DND-41 (cell line): ENCODE data around the gene PSMD12.

Experiments used
- ATAC-seq: fragments of 200-7000 bp; cut with Tn5 transposase; 3 replicates; pipeline ENCODE4 v1.9.1; 2021; ENCODE audit warnings: low read depth; ENCODE audit not compliant: insufficient read depth
- DNase-seq: peaks from one replicate; pipeline ENCODE4 v3.0.0-alpha.2; 2020
- H2AFZ ChIP-seq: 2 replicates; pipeline ENCODE4 v1.6.0; 2012; ENCODE audit warnings: low read depth, low read length
- H3K27ac ChIP-seq: 2 replicates; pipeline ENCODE4 v1.5.1; 2012; ENCODE audit warnings: low read length, inconsistent platforms
- H3K27me3 ChIP-seq: fragments of 200-600 bp; sonication (generic); 2 replicates; pipeline ENCODE4 v1.6.0; 2012; ENCODE audit warnings: low read length, mild to moderate bottlenecking, inconsistent platforms; ENCODE audit not compliant: insufficient read depth, poor library complexity
- H3K36me3 ChIP-seq: 2 replicates; pipeline ENCODE4 v1.5.1; 2012; ENCODE audit warnings: low read length, inconsistent platforms; ENCODE audit not compliant: insufficient read depth
- H3K4me1 ChIP-seq: 2 replicates; pipeline ENCODE4 v1.5.1; 2012; ENCODE audit warnings: mild to moderate bottlenecking, low read length; ENCODE audit not compliant: insufficient read depth
- H3K4me2 ChIP-seq: 2 replicates; pipeline ENCODE4 v1.6.0; 2012; ENCODE audit warnings: mild to moderate bottlenecking, moderate library complexity, low read length, inconsistent platforms; ENCODE audit not compliant: insufficient read depth
- H3K4me3 ChIP-seq, 2 experiments: fragments of 200-600 bp in 1 of 2; shearing (Covaris generic) in 1 of 2; 2 replicates each; pipeline ENCODE4 v1.5.1; 2012 to 2016; ENCODE audit warnings: inconsistent platforms in 2 of 2, low read length in 2 of 2, mild to moderate bottlenecking in 2 of 2, low read depth in 1 of 2, moderate library complexity in 1 of 2
- H3K79me2 ChIP-seq: 2 replicates; pipeline ENCODE4 v1.6.0; 2012; ENCODE audit warnings: low read length, inconsistent platforms; ENCODE audit not compliant: insufficient read depth
- H3K9ac ChIP-seq: 2 replicates; pipeline ENCODE4 v1.6.0; 2012; ENCODE audit warnings: low read depth, mild to moderate bottlenecking, inconsistent platforms, low read length, moderate library complexity
- H3K9me3 ChIP-seq: 2 replicates; pipeline ENCODE4 v1.5.1; 2012; ENCODE audit warnings: low read length, moderate library complexity, mild to moderate bottlenecking, inconsistent platforms; ENCODE audit not compliant: insufficient read depth, severe bottlenecking
- H4K20me1 ChIP-seq: 2 replicates; pipeline ENCODE4 v1.6.0; 2012; ENCODE audit warnings: low read length; ENCODE audit not compliant: insufficient read depth
- CTCF ChIP-seq: IDR thresholded peaks from 2 replicates; pipeline ENCODE4 v1.5.1; 2012; ENCODE audit warnings: borderline replicate concordance, low read length, moderate library complexity, mild to moderate bottlenecking; ENCODE audit not compliant: poor library complexity, severe bottlenecking; ENCODE audit errors: extremely low read depth
- EZH2 ChIP-seq: IDR thresholded peaks from 3 replicates; pipeline ENCODE4 v1.6.1; 2012; ENCODE audit warnings: borderline replicate concordance, low read depth, mild to moderate bottlenecking, moderate library complexity, low read length, inconsistent platforms; ENCODE audit not compliant: severe bottlenecking

Gene PSMD12

GRCh38 chr17:67376737-67377487, 10.5 kb upstream of the PSMD12 start, which contains the start of gene PITPNC1:
Gene PITPNC1, plus strand, starts transcription at chr17:67377281.
- ATAC-seq (peak; percentile 74), DNase-seq (peak; percentile 84)
- peak within 1 kb of the TSS; percentile 93 for H3K4me2 ChIP-seq
- H3K36me3 ChIP-seq: no peaks in the 10 kb centered on the region; the same call in 1 of the 2 replicates
- peak within 1 kb of the TSS; percentile 84 for H3K9ac ChIP-seq
- peak within 1 kb of the TSS; percentile 81 to 88 for H3K4me3 ChIP-seq
- peak within 1 kb of the TSS; percentile 76 for H3K27ac ChIP-seq
- no peaks in the 10 kb centered on the region for H3K79me2 ChIP-seq
- peak within 1 kb of the TSS; percentile 91 for H2AFZ ChIP-seq
- H4K20me1 ChIP-seq: no peaks in the 10 kb centered on the region
- no peaks in the 10 kb centered on the region for H3K9me3 ChIP-seq
- no peaks in the 10 kb centered on the region for H3K27me3 ChIP-seq
- peaks cover 34% of the 10 kb centered on the region for H3K4me1 ChIP-seq
- no peak for TF ChIP-seq CTCF

- peak overlapping the region; percentile 93 for H3K4me2 ChIP-seq
- H3K36me3 ChIP-seq: no peaks in the 10 kb centered on the region; the same call in 1 of the 2 replicates
- peaks cover 34% of the 10 kb centered on the region for H3K4me1 ChIP-seq
- no peak for TF ChIP-seq CTCF
- no peak for TF ChIP-seq EZH2
- no peaks in the 10 kb centered on the region for H3K27me3 ChIP-seq
- ATAC-seq (no peak), DNase-seq (no peak)
- no peaks in the 10 kb centered on the region for H4K20me1 ChIP-seq
- H3K27ac ChIP-seq: no peak overlapping the region
- peak overlapping the region; percentile 91 for H2AFZ ChIP-seq
- H3K9me3 ChIP-seq: no peaks in the 10 kb centered on the region
- H3K9ac ChIP-seq: peak overlapping the region; percentile 84
- H3K79me2 ChIP-seq: no peaks in the 10 kb centered on the region
- peak overlapping the region in 1 of 2 experiments; percentile 81; a peak in 3 of 4 replicates for H3K4me3 ChIP-seq
These were observed 10.0 kb upstream of the PSMD12 start for GRCh38 chr17:67376415-67376736.

GRCh38 chr17:67375716-67376115, 9.3 kb upstream of the PSMD12 start:
- Histone ChIP-seq H3K9ac (no peak overlapping the region), H3K4me3 (no peak overlapping the region), H3K36me3 (no peaks in the 10 kb centered on the region; the same call in 1 of the 2 replicates), H3K79me2 (no peaks in the 10 kb centered on the region), H3K4me2 (no peak overlapping the region), H3K27me3 (no peaks in the 10 kb centered on the region), H2AFZ (no peak overlapping the region), H3K9me3 (no peaks in the 10 kb centered on the region), H3K4me1 (peaks cover 34% of the 10 kb centered on the region), H3K27ac (no peak overlapping the region), H4K20me1 (no peaks in the 10 kb centered on the region)
- DNase-seq: no peak
- TF ChIP-seq EZH2 (no peak), CTCF (no peak)
- no peak for ATAC-seq
